Measurements from ENCODE around the gene RNF144A. TPM values are rescaled to one million over a fixed set of nuclear protein-coding genes. Genes with fewer than 3 reads are reported as not detected.
A peak's percentile ranks its signal among the peaks of the same experiment; 100 is the strongest.

Gene RNF144A
- total and polyA plus RNA-seq, 10 of the 15 experiments (the other 5 are each of a cell fraction or from before 2014, with no cell fraction given) = 0.02 to 12.1 (median 0.48) TPM; not detected in 1

GRCh38 chr2:6909431-6910385 is 7.5 kb upstream of the RNF144A start (continued):
- TF ChIP-seq POU2F2 (IDR thresholded peaks at IDR 0.05; ENCODE audit: borderline replicate concordance, low read depth, low read length) = peak; percentile 13; the same call in 1 of the 3 replicates
- no peak for TF ChIP-seq ESRRA (IDR thresholded peaks at IDR 0.05; ENCODE audit: low read length)
- TF ChIP-seq, protein P1, sequence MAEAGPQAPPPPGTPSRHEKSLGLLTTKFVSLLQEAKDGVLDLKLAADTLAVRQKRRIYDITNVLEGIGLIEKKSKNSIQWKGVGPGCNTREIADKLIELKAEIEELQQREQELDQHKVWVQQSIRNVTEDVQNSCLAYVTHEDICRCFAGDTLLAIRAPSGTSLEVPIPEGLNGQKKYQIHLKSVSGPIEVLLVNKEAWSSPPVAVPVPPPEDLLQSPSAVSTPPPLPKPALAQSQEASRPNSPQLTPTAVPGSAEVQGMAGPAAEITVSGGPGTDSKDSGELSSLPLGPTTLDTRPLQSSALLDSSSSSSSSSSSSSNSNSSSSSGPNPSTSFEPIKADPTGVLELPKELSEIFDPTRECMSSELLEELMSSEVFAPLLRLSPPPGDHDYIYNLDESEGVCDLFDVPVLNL (IDR thresholded peaks at IDR 0.05; ENCODE audit: low read depth, low read length) = no peak
- peak; percentile 88 for TF ChIP-seq MLLT1 (IDR thresholded peaks at IDR 0.05)
- TF ChIP-seq CREB1 (IDR thresholded peaks at IDR 0.05; ENCODE audit: low read depth) = 0 out of 2 replicates have a peak, but pooled peaks have one; percentile 43
- TF ChIP-seq RAD21 (IDR thresholded peaks at IDR 0.05; ENCODE audit: insufficient read depth, low read depth, low read length) = 0 out of 2 replicates have a peak, but pooled peaks have one; percentile 5
- TF ChIP-seq MEF2B (IDR thresholded peaks at IDR 0.05; ENCODE audit: partially characterized antibody, poor library complexity, severe bottlenecking) = peak; percentile 82
- TF ChIP-seq NR2F1 (conservative IDR thresholded peaks at IDR 0.05) = peak; percentile 88
- TF ChIP-seq ZBED1 (IDR thresholded peaks at IDR 0.05; ENCODE audit: borderline replicate concordance) = 0 out of 2 replicates have a peak, but pooled peaks have one; percentile 23
- TF ChIP-seq, protein P2, sequence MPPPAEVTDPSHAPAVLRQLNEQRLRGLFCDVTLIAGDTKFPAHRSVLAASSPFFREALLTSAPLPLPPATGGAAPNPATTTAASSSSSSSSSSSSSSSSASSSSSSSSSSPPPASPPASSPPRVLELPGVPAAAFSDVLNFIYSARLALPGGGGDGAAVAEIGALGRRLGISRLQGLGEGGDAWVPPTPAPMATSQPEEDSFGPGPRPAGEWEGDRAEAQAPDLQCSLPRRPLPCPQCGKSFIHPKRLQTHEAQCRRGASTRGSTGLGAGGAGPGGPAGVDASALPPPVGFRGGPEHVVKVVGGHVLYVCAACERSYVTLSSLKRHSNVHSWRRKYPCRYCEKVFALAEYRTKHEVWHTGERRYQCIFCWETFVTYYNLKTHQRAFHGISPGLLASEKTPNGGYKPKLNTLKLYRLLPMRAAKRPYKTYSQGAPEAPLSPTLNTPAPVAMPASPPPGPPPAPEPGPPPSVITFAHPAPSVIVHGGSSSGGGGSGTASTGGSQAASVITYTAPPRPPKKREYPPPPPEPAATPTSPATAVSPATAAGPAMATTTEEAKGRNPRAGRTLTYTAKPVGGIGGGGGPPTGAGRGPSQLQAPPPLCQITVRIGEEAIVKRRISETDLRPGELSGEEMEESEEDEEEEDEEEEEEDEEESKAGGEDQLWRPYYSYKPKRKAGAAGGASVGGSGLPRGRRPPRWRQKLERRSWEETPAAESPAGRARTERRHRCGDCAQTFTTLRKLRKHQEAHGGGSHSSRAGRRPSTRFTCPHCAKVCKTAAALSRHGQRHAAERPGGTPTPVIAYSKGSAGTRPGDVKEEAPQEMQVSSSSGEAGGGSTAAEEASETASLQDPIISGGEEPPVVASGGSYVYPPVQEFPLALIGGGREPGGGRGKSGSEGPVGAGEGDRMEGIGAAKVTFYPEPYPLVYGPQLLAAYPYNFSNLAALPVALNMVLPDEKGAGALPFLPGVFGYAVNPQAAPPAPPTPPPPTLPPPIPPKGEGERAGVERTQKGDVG (CRISPR knock-in tag; IDR thresholded peaks at IDR 0.05) = no peak
- no peak for TF ChIP-seq ZNF274 (IDR thresholded peaks at IDR 0.05; ENCODE audit: insufficient read depth, insufficient read length)
- no peak for TF ChIP-seq WRNIP1 (IDR thresholded peaks at IDR 0.05; ENCODE audit: borderline replicate concordance, low read depth, low read length)
- TF ChIP-seq NFIC (IDR thresholded peaks at IDR 0.05; ENCODE audit: low read depth, low read length) = peak; percentile 91
- TF ChIP-seq, protein P3, sequence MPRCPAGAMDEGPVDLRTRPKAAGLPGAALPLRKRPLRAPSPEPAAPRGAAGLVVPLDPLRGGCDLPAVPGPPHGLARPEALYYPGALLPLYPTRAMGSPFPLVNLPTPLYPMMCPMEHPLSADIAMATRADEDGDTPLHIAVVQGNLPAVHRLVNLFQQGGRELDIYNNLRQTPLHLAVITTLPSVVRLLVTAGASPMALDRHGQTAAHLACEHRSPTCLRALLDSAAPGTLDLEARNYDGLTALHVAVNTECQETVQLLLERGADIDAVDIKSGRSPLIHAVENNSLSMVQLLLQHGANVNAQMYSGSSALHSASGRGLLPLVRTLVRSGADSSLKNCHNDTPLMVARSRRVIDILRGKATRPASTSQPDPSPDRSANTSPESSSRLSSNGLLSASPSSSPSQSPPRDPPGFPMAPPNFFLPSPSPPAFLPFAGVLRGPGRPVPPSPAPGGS (IDR thresholded peaks at IDR 0.05; ENCODE audit: borderline replicate concordance, insufficient read depth, low read depth, low read length, poor library complexity, severe bottlenecking) = no peak
- peak; percentile 73 for TF ChIP-seq BMI1 (IDR thresholded peaks at IDR 0.05; ENCODE audit: borderline replicate concordance)
- 0 out of 2 replicates have a peak, but pooled peaks have one; percentile 67 for TF ChIP-seq PML (IDR thresholded peaks at IDR 0.05; ENCODE audit: low read length)
- no peak for TF ChIP-seq ZSCAN29 (IDR thresholded peaks at IDR 0.05)
- 0 out of 2 replicates have a peak, but pooled peaks have one; percentile 23 for TF ChIP-seq TCF12 (IDR thresholded peaks at IDR 0.05; ENCODE audit: low read depth, low read length)
- TF ChIP-seq BCL11A (IDR thresholded peaks at IDR 0.05; ENCODE audit: low read depth, low read length) = peak; percentile 82
- TF ChIP-seq IRF4 (IDR thresholded peaks at IDR 0.05; ENCODE audit: low read depth, low read length) = 0 out of 2 replicates have a peak, but pooled peaks have one; percentile 7
- no peak for TF ChIP-seq HDAC2 (IDR thresholded peaks at IDR 0.05)
